Measurements from ENCODE around the gene CACNB2. TPM values are rescaled to one million over a fixed set of nuclear protein-coding genes. Genes with fewer than 3 reads are reported as not detected.

CACNB2 gene
- total RNA-seq, 1 experiment from 2014 or later = not detected

DNA sequence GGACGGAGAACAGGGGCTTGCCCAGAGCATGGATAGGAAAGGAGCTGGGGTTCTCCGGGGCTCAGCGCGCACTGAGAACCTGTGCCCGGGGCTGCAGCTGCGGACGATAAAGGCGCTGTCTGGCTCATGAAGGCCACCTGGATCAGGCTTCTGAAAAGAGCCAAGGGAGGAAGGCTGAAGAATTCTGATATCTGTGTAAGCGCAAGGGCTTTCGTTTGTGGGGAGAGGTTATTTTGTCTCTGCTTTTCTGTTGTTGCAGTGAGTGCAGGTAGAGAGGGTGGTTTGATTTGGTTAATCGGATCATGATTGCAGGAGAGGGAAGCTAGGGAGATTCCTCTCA is 260.7 kb downstream of the CACNB2 start:
- Mint-ChIP-seq H3K36me3 (ENCODE audit: insufficient read depth, unreplicated experiment) (no peaks in the 10 kb centered on the region), H3K4me1 (ENCODE audit: low read depth, unreplicated experiment) (peaks cover 14% of the 10 kb centered on the region), H3K9me3 (ENCODE audit: low read depth, unreplicated experiment) (no peaks in the 10 kb centered on the region), H3K27ac (ENCODE audit: unreplicated experiment) (no peak overlapping the region), H3K27me3 (ENCODE audit: unreplicated experiment) (peaks cover 22% of the 10 kb centered on the region), H3K4me3 (ENCODE audit: low read depth, unreplicated experiment) (peak overlapping the region; percentile 59)
- intact Hi-C loops (cut with micrococcal nuclease; ENCODE audit: unreplicated experiment) = no loop called here
- BruUV-seq (replicated peaks) = no TSS peak
- CTCF ChIA-PET = interaction anchor here (0.6 to 0.8 kb wide), 3 partner anchors 14 to 110 kb away, joined by 3 to 8 read pairs (median 3); no protein-coding TSS in a partner anchor
- DNase-seq = no peak
- TF ChIP-seq, protein P1, sequence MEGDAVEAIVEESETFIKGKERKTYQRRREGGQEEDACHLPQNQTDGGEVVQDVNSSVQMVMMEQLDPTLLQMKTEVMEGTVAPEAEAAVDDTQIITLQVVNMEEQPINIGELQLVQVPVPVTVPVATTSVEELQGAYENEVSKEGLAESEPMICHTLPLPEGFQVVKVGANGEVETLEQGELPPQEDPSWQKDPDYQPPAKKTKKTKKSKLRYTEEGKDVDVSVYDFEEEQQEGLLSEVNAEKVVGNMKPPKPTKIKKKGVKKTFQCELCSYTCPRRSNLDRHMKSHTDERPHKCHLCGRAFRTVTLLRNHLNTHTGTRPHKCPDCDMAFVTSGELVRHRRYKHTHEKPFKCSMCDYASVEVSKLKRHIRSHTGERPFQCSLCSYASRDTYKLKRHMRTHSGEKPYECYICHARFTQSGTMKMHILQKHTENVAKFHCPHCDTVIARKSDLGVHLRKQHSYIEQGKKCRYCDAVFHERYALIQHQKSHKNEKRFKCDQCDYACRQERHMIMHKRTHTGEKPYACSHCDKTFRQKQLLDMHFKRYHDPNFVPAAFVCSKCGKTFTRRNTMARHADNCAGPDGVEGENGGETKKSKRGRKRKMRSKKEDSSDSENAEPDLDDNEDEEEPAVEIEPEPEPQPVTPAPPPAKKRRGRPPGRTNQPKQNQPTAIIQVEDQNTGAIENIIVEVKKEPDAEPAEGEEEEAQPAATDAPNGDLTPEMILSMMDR (IDR thresholded peaks at IDR 0.05; ENCODE audit: unreplicated experiment) = no peak

DNA sequence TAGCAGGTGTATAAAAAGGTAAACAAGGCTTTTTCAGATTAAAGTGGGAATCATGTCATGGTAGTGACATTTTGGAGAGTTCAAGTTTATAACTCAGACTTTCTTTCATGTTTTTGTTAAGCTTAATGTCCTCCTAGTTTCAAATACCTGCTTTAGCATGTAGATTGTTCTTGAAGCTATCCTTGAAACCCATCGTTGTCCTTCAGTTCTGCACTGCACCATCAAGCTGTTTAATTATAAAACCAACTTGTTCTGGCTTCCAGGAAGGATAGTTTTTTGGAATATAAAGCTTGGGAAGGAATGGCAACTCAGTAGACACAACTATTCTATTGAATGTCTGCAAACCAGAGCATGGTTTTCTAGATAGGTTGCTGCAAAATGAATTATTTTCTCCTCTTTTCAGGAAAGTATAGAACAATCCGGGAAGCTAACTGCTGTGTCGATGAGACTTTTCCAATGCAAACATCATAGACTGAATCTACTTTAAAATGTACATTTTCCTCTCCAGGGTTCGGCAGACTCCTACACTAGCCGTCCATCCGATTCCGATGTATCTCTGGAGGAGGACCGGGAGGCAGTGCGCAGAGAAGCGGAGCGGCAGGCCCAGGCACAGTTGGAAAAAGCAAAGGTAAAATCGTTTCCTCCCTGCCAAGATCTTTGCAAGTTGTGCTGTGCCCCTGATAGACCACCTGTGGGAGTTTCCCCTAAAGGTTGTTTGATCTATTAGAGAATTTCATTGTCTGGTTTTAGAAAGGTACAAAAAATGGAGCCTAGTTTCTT is 261.4 kb downstream of the CACNB2 start:
- CTCF ChIA-PET = interaction anchor here (0.6 to 0.8 kb wide), 3 partner anchors 13 to 945 kb away, joined by 3 read pairs; no protein-coding TSS in a partner anchor
- H3K36me3 Mint-ChIP-seq (ENCODE audit: insufficient read depth, unreplicated experiment) = no peaks in the 10 kb centered on the region
- intact Hi-C loops (cut with micrococcal nuclease; ENCODE audit: unreplicated experiment) = no loop called here
- no peak overlapping the region for H3K4me3 Mint-ChIP-seq (ENCODE audit: low read depth, unreplicated experiment)
- H3K27ac Mint-ChIP-seq (ENCODE audit: unreplicated experiment) = no peak overlapping the region
- TF ChIP-seq, protein P1 (IDR thresholded peaks at IDR 0.05; ENCODE audit: unreplicated experiment) = no peak
- BruUV-seq (replicated peaks) = no TSS peak
- no peak for DNase-seq
- peaks cover 14% of the 10 kb centered on the region for H3K4me1 Mint-ChIP-seq (ENCODE audit: low read depth, unreplicated experiment)
- H3K9me3 Mint-ChIP-seq (ENCODE audit: low read depth, unreplicated experiment) = no peaks in the 10 kb centered on the region
- peaks cover 22% of the 10 kb centered on the region for H3K27me3 Mint-ChIP-seq (ENCODE audit: unreplicated experiment)

DNA sequence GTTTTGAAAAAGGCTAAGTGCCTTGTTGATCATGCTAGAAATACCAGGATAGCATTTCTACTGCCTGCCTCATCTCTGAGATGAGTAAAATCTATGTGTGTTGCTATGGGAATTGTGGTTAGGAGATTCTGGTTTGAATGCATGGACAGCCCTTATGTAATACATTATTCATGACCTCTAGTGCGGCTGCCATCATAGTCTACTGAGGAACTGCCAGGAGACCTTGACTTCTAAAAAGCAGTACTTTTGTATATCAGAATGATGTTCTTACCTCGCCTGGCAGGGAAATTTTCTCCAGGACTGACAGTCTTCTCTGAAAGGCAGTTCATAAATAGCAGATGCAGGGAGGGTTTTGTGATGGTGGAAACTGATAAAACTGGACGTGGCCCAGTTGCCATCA is 262.6 kb downstream of the CACNB2 start:
- TF ChIP-seq, protein P1 (IDR thresholded peaks at IDR 0.05; ENCODE audit: unreplicated experiment) = no peak
- H3K27me3 Mint-ChIP-seq (ENCODE audit: unreplicated experiment) = peaks cover 22% of the 10 kb centered on the region
- no TSS peak for BruUV-seq (replicated peaks)
- no peak overlapping the region for H3K4me3 Mint-ChIP-seq (ENCODE audit: low read depth, unreplicated experiment)
- intact Hi-C loops (cut with micrococcal nuclease; ENCODE audit: unreplicated experiment) = no loop called here
- CTCF ChIA-PET = no interaction called here
- H3K36me3 Mint-ChIP-seq (ENCODE audit: insufficient read depth, unreplicated experiment) = no peaks in the 10 kb centered on the region
- H3K9me3 Mint-ChIP-seq (ENCODE audit: low read depth, unreplicated experiment) = no peaks in the 10 kb centered on the region
- peaks cover 14% of the 10 kb centered on the region for H3K4me1 Mint-ChIP-seq (ENCODE audit: low read depth, unreplicated experiment)
- DNase-seq = no peak
- no peak overlapping the region for H3K27ac Mint-ChIP-seq (ENCODE audit: unreplicated experiment)

DNA sequence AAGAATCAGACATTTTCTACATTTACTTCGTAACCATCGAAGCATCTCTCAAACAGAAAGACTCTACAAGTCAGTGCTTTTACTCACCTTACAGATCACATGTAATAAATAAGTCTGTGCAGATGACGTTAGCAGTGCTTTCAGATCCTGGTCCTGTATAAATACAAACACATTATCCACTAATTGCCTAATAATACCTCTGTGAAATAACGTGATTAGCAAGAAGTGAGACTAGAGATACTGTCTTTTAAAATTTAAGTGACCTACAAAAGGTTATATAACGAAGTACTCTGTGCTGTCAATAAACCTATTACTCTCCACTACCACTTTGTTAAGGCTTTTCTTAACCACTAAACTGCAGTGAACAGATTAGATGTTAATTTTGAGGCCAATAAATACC is 264.3 kb downstream of the CACNB2 start:
- DNase-seq = no peak
- intact Hi-C loops (cut with micrococcal nuclease; ENCODE audit: unreplicated experiment) = no loop called here
- TF ChIP-seq, protein P1 (IDR thresholded peaks at IDR 0.05; ENCODE audit: unreplicated experiment) = no peak
- Mint-ChIP-seq H3K4me3 (ENCODE audit: low read depth, unreplicated experiment) (no peak overlapping the region), H3K27me3 (ENCODE audit: unreplicated experiment) (peaks cover 22% of the 10 kb centered on the region), H3K9me3 (ENCODE audit: low read depth, unreplicated experiment) (no peaks in the 10 kb centered on the region), H3K27ac (ENCODE audit: unreplicated experiment) (no peak overlapping the region), H3K4me1 (ENCODE audit: low read depth, unreplicated experiment) (peaks cover 14% of the 10 kb centered on the region), H3K36me3 (ENCODE audit: insufficient read depth, unreplicated experiment) (no peaks in the 10 kb centered on the region)
- CTCF ChIA-PET = no interaction called here
- BruUV-seq (replicated peaks) = no TSS peak

Data from Calu3 (cell line).